ENCODE results near the gene SSTR1.
"Not testable (repeated sequence)": the region's sequence is repeated elsewhere in the genome, so short reads cannot be mapped to it uniquely, and the experiment has no call there.

SSTR1 gene, protein sequence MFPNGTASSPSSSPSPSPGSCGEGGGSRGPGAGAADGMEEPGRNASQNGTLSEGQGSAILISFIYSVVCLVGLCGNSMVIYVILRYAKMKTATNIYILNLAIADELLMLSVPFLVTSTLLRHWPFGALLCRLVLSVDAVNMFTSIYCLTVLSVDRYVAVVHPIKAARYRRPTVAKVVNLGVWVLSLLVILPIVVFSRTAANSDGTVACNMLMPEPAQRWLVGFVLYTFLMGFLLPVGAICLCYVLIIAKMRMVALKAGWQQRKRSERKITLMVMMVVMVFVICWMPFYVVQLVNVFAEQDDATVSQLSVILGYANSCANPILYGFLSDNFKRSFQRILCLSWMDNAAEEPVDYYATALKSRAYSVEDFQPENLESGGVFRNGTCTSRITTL

GRCh38 chr14:38207736-38208617, at the start of gene SSTR1:
SSTR1 (plus strand) TSS chr14:38207904; CDS start chr14:38209390, 1,486 bp downstream.
- no peak for DNase-seq

DNA sequence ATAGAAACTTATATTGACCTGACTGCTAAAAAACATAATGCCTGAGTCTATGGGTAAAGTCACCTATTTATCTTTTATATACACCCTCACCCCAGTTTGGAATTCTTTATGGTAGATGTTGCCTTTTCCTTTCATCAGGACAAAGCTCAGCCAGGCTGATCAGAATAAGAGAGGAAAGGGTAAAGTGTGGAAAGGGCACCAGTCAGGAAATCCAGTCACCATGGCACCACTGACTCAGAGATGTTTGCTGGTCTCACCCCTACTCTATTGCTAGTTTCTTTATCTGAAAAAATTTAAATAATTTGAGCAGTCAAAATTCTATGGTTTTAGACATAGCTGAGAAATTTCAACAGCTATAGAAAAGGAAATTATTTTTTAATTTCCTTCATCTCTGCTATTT, 49.2 kb upstream of the SSTR1 start:
- no peak for DNase-seq

GRCh38 chr14:38168416-38168815, 39.3 kb upstream of the SSTR1 start:
- no peak for DNase-seq

DNA sequence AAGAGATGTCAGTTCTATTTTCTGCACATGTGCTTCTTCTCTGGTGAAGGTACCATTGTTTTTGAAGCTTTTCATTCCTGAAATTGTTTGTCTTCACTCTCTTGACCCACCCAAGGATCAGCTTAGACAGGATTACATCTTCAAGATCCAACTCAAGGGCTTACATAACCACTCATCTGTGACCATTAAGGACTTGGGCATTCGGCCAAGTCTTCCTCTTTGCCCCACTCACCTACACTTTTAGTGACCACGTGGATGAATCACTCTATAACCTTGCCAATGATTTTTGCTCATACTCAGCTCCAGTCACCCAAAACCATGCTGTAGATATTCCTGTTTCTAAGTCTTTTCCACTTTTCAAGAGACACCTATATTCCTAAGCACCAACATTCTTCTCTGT, 36.5 kb upstream of the SSTR1 start:
- no peak for DNase-seq

- no peak for DNase-seq
Observed at GRCh38 chr14:38174711-38175110, 33.0 kb upstream of the SSTR1 start.

- no peak for DNase-seq
Observed at GRCh38 chr14:38175658-38176057, 32.0 kb upstream of the SSTR1 start.

GRCh38 chr14:38176379-38176778, 31.3 kb upstream of the SSTR1 start:
- no peak for DNase-seq

DNA sequence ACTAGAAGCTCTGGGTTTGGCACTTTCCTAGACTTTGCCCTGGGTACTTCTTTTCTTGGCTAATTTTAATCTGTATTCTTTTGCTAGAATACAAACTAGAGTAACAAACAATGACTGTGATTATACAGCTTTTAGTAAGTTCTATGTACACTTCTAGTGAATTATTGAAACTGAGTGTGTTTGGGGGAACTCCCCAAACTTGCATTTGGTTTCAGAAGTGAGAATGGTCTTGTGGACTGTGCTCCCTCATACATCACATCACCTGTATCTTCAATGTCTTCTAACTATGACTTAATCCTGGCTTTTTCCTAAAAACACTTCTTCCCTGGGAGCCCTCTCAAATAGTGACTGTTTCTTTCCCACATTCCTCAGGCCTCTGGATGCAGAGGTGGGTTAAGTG, 23.6 kb upstream of the SSTR1 start:
- no peak for DNase-seq

DNA sequence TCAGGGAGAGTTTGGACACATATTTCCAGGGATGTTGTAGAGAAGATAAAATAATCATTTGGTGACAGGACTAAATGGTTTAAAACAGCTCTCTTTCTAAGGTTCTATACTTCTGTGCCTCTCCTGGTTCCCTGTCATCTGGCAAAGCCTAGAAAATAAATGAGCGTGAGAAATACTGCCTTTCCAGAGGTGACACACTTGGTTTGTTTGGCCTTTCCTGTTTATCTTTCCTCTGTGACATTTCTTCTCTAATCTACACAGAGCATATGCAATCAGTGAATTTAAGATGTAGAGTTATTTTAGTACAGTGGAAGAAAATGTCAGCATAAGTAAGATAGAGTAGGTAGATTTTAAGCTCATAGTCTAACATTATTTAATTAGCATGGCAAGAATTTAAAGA, 22.0 kb upstream of the SSTR1 start:
- no peak for DNase-seq

DNA sequence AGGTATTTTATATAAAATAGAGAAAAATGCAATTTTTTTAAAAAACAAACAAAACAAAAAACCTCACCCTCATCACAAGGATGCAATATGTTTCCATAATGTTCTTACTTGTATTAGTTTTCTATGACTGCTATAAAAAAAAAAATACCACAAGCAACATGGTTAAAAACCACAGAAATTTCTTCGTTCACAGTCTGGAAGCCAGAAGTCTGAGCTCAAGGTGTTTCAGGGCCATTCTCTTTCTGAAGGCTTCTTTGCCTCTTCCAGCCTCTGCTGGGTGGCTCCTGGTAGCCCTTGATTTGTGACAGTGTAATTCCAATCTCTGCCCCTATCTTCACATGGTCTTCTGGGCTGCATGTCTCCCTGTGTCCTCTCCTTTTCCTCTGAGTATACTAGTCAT, 21.5 kb upstream of the SSTR1 start:
- no peak for DNase-seq

DNA sequence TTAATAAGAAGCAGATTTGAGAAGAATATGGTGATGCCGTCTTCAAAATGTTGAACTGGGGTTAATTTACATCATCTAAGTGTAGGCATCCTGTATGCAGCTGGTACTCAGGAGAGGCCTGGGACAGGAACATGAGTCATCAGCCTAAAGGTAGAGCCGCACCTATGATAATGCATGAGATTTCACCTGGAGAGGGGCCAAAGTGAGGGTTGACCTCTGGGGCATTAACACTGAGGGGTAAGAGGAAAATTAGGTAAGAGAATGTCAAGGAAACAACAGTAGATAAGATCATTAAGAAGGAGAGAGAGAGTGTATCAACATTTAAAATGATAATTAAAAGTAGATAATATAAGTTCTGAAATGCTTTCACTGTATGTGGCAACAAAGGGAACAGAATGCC, 20.2 kb upstream of the SSTR1 start:
- no peak for DNase-seq

DNA sequence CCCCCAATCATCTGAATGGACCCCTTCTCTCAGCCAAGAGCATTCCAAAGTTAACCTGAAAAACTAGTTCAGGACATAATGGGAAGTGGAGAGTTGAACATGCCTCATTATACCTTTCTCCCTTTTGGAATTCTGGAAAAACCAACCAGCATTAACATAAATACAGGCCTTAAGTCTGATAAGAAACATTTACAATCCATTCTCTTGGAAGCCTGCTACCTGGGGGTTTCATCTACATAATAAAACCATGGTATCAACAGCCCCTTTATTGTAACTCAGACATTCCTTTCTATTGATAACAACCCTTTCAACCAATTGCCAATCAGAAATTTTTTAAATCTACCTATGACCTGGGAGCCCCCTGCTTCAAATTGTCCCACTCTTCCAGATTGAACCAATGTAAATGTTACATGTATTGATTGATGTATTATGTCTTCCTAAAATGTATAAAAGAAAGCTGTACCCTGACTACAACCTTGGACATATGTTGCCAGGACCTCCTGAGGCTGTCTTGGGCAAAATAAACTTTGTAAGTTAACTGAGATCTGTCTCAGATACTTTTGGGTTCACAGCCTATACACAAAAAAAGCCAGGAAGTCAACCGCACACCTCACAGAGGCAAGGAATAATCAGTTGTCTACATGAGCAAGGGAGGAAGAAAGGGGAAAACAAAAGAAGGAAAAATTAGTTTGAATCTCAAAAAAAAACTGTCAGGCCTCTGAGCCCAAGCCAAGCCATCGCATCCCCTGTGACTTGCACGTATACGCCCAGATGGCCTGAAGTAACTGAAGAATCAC, 17.6 kb upstream of the SSTR1 start:
- DNase-seq: no peak

GRCh38 chr14:38190846-38191245, 16.9 kb upstream of the SSTR1 start:
- DNase-seq: not testable (repeated sequence)

DNA sequence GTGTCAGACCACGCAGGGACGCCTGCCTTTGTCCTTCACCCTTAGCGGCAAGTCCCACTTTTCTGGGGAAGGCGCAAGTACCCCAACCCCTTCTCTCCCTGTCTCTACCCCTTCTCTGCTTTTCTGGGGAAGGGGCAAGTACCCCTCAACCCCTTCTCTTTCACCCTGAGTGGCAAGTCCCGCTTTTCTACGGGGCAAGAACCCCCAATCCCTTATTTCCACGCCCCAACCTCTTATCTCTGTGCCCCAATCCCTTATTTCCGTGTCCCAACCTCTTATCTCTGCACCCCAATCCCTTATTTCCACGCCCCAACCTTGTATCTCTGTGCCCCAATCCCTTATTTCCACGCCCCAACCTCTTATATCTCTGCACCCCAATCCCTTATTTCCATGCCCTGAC, 16.2 kb upstream of the SSTR1 start:
- not testable (repeated sequence) for DNase-seq

DNA sequence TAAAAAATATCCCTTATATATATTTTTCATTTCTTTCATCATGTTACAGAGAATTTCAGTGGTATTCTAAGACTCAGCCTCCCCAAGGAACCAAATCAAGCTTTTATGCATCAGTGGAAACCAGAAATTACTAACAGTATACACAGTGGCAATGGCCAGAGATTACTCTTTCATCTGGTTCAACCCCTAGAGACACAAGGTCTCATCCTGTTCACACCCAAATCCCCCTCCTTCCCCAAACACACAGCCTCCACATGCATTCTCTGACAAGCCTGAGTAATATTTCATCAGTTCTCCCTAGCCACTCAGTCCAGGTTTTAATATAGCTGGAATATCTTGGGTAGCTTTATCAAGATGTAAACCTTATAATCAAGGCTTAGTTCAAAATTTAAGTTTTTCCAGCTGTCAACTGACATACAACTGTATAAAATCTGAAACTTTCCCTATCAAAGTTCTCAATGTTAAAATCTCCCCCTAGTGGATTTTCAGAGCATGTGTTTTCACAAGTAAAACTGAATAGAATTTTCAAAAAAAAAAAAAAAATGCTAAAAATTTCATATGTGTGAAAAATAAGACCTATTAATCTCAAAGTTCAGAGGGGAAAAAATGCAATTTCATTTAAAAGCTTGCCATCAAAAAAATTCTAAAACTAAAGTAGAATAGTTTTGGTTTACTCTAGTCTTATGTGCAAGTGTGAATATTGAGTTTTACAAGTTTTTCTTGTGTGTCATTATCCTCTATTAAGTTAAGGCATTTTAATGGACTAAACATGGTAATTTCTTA, 10.5 kb upstream of the SSTR1 start:
- DNase-seq: peak; percentile 27

DNA sequence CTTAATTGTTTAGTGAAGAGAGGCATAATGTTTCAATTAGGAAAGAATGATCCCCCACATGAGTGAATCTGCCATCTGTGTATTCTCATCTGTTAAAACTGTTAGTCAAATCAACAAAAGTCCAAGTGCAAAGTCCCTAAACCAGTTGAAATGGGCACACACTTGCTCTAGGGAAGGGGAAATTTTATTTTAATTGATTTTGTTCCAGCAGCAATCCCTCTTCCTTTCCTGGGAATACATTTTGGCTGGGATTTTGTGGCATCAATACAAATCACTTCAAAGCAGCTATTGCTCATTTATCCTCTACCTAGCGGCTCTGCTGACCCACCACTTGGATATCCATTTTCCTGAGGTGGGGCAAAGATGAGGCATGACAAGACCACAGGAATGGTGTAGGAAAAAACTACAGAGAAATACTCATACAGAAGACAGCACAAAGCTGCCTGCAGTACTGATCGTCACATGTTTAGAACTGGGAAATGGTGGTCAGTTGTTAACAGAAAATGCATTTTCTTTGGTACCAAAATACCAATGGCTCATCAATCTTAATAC, 9.8 kb upstream of the SSTR1 start:
- no peak for DNase-seq

- no peak for DNase-seq
Observed at GRCh38 chr14:38198425-38198824, 9.3 kb upstream of the SSTR1 start.

GRCh38 chr14:38199076-38199475, 8.6 kb upstream of the SSTR1 start:
- DNase-seq: no peak

DNA sequence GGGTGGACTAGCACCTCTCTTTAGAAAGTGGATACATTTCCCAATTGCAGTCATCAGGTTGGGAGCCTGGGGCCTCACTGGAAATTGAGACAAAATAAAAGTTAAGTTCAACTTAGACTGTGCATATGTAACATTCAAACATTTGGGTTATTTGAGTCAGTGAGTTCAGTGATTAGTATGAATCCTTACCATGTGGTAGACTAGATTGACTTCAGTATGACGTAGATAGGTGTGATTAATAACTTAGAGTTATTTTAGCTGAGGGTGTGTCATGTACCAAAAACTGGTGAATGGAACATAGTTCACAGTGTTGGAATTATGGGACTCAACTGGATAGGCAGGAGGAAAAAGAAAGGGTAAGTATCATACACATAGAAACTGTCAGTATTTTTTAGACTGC, 8.0 kb upstream of the SSTR1 start:
- no peak for DNase-seq

DNA sequence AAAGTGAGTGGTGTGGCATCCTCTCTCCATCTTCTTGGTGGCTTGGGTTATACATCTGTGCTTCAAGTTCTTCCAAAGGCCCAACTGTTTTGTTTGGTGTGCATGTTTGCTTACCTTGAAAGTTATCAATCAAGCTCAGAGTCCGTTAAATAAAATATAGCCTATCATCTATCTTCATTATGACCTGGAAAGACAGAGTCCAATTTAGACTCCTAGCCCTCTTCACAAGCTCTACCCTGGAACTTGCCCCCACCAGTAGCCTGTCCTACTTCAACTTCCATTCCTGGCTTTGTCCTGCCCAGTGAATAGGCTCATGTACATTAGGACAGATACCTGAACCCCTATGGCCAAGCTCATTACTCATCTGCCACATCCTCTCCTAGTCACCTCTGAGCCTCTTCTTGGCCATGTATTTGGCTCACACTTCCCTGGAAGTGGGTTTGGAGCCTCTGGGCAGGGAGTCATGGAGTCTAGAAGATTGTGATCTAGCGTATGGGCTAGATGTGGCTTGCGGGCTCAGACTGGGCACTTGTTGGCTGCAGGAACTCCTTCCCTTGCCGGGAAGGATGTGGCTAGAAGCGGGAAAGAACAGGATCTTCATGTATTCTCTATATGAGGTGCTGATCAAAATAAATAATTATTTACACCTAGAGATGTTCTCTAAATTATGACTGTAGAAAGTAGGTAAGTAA, 6.4 kb upstream of the SSTR1 start:
- no peak for DNase-seq

DNA sequence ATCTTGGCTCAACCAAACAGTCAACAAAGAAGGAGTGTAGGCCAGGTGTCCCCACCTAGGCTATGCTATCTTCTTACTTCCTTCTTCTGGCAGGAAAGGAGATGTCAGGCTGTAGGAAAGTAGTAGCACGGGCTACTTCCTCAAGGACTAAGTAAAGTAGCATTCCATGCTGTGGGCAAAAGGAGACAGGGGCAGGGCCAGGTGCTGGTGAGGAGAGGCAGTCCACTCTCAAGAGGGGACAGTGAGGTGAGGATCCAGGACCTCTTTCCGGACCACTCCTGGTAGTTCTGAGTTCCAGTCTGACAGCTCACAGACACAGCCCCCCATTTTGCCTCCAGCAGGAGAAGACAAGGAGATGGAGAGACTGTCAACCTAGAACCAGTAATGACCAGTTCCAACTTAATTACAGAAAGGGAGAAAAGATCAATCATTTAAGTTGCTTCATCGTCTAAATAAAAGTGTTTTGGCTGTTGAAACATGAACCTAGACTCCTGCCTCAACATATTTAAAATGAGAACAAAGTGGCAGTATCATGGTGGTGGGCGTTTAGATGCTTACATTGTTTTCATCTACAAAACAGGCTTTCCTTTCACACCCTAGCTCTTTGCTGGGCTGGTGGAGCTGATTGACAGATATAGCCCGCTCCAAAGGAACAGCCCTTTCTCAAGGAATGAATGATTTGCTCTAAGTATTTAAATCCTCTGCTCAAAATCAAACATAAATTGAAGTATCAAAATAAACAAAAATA, 5.1 kb upstream of the SSTR1 start:
- no peak for DNase-seq
